B cell (primary cell): ENCODE data around the gene LTBP2. TPM values are rescaled to one million over a fixed set of nuclear protein-coding genes. Genes with fewer than 3 reads are reported as not detected.

Experiments
- ATAC-seq: fragments of 200-7000 bp; cut with Tn5 transposase; one replicate; pipeline ENCODE4 v1.10.0; 2021; ENCODE audit warnings: low read depth, mild to moderate bottlenecking, moderate number of reproducible peaks, moderate library complexity
- CTCF ChIA-PET: fragments of 350-600 bp; sonication (Branson Sonifier 250); formaldehyde crosslinking; loops from one replicate; lab custom pipeline; 2021; ENCODE audit warnings: antibody characterized with exemption, inconsistent platforms; lab: Charles Lee
- POLR2A ChIA-PET: fragments of 350-600 bp; sonication (Branson Sonifier 250); formaldehyde crosslinking; loops from one replicate; lab custom pipeline; 2021; ENCODE audit warnings: antibody characterized with exemption; lab: Charles Lee
- DNase-seq: peaks from one replicate; pipeline ENCODE4 v3.0.0; 2013
- H2AFZ ChIP-seq: 2 replicates; pipeline ENCODE4 v1.6.1; 2012; ENCODE audit warnings: mild to moderate bottlenecking, low read depth, low read length; ENCODE audit not compliant: insufficient read depth, poor library complexity, severe bottlenecking
- H3K27ac ChIP-seq, 2 donors: 1 replicate in 1 of 2; 2 replicates in 1 of 2; pipeline ENCODE4 v1.5.1; 2012 to 2013; ENCODE audit warnings: low read length in 2 of 2, mild to moderate bottlenecking in 2 of 2, moderate library complexity in 1 of 2
- H3K27me3 ChIP-seq, 4 experiments: fragments of 200-600 bp in 1 of 4; sonication (generic) in 1 of 4; replicated peaks in 1 of 4; 1 replicate in 2 of 4; 2 replicates in 2 of 4; pipeline versions ENCODE4 v1.6.1 to v1.7.0; 2013 to 2016; ENCODE audit warnings: low read length in 3 of 4, mild to moderate bottlenecking in 2 of 4, mixed read lengths in 1 of 4, moderate library complexity in 1 of 4; ENCODE audit not compliant: insufficient read depth in 4 of 4, control insufficient read depth in 3 of 4; ENCODE audit errors: control extremely low read depth in 1 of 4
- H3K36me3 ChIP-seq, 2 experiments: replicated peaks in 1 of 2; 1 replicate in 1 of 2; 2 replicates in 1 of 2; pipeline versions ENCODE4 v1.6.1 to v1.7.1; 2013; ENCODE audit warnings: low read length in 1 of 2; ENCODE audit not compliant: insufficient read depth in 2 of 2, control insufficient read depth in 1 of 2; ENCODE audit errors: control extremely low read depth in 1 of 2, extremely low read depth in 1 of 2
- H3K4me1 ChIP-seq, 2 donors: fragments of 200-600 bp in 1 of 2; sonication (generic) in 1 of 2; 1 replicate in 1 of 2; 2 replicates in 1 of 2; pipeline versions ENCODE4 v1.5.1 to v1.6.1; 2013 to 2017; ENCODE audit warnings: low read length in 2 of 2; ENCODE audit not compliant: control insufficient read depth in 2 of 2, insufficient read depth in 2 of 2
- H3K4me2 ChIP-seq: replicated peaks from 2 replicates; pipeline ENCODE3; 2012; ENCODE audit warnings: mild to moderate bottlenecking, low read depth, low read length; ENCODE audit not compliant: poor library complexity, severe bottlenecking
- H3K4me3 ChIP-seq, 5 experiments: fragments of 200-600 bp in 1 of 5; sonication (generic) in 1 of 5; 1 replicate in 3 of 5; 2 replicates in 2 of 5; pipeline versions ENCODE4 v1.5.1 to v1.7.0; 2011 to 2016; ENCODE audit warnings: low read length in 4 of 5, mild to moderate bottlenecking in 4 of 5, low read depth in 2 of 5, control low read depth in 1 of 5, moderate library complexity in 1 of 5; ENCODE audit not compliant: insufficient read depth in 1 of 5; ENCODE audit errors: control extremely low read depth in 1 of 5, extremely low read depth in 1 of 5
- H3K79me2 ChIP-seq: fragments of 200-600 bp; sonication (generic); one replicate; pipeline ENCODE4 v1.6.0; 2016; ENCODE audit warnings: low read length; ENCODE audit not compliant: control insufficient read depth, insufficient read depth
- H3K9ac ChIP-seq: fragments of 200-600 bp; sonication (generic); 2 replicates; pipeline ENCODE4 v1.6.1; 2017; ENCODE audit warnings: mild to moderate bottlenecking, low read length, moderate library complexity
- H3K9me3 ChIP-seq, 3 donors: one replicate each; pipeline versions ENCODE4 v1.6.1 to v1.7.1; 2013; ENCODE audit warnings: low read length in 2 of 3; ENCODE audit not compliant: control insufficient read depth in 2 of 3, insufficient read depth in 1 of 3; ENCODE audit errors: control extremely low read depth in 1 of 3
- H4K20me1 ChIP-seq: 2 replicates; pipeline ENCODE4 v1.6.0; 2012; ENCODE audit warnings: mild to moderate bottlenecking, low read length; ENCODE audit not compliant: insufficient read depth, control insufficient read depth, poor library complexity, severe bottlenecking
- H3K27ac Mint-ChIP-seq: one replicate; pipeline ENCODE4 v1.8.0; 2021; ENCODE audit warnings: mixed read lengths
- H3K27me3 Mint-ChIP-seq: one replicate; pipeline ENCODE4 v1.8.0; 2021; ENCODE audit warnings: mixed read lengths
- H3K4me1 Mint-ChIP-seq: one replicate; pipeline ENCODE4 v1.8.0; 2021; ENCODE audit warnings: mixed read lengths
- H3K4me3 Mint-ChIP-seq: one replicate; pipeline ENCODE4 v1.8.0; 2021; ENCODE audit warnings: mixed read lengths
- H3K9me3 Mint-ChIP-seq: one replicate; pipeline ENCODE4 v1.8.0; 2022; ENCODE audit warnings: mixed read lengths; ENCODE audit not compliant: insufficient read depth
- EZH2 ChIP-seq: IDR thresholded peaks from 2 replicates; pipeline ENCODE4 v1.6.1; 2012; ENCODE audit warnings: borderline replicate concordance, low read depth, mild to moderate bottlenecking, moderate library complexity, low read length; ENCODE audit not compliant: insufficient read depth, poor library complexity, severe bottlenecking
- WGBS: methylation state at CpG from one replicate; pipeline ENCODE4 v1.1.5; 2013; ENCODE audit warnings: missing lambda C conversion rate; ENCODE audit not compliant: insufficient coverage; 5-methylcytosine and 5-hydroxymethylcytosine counted together
- intact Hi-C: fragments of 100-400 bp; cut with micrococcal nuclease; formaldehyde crosslinking; loops from one replicate; pipeline ENCODE4 v1.10.0; 2022
- polyA plus RNA-seq: library from polyadenylated mRNA; depleted of rRNA; stranded (reverse); fragments of >200 nt; gene quantifications from 2 replicates; pipeline ENCODE4 v1.2.3, GENCODE V29; 2012
- total RNA-seq, 2 donors: library from RNA; stranded (reverse); fragments of 120-200 nt in 1 of 2; gene quantifications; 1 replicate in 1 of 2; 2 replicates in 1 of 2; pipeline versions ENCODE4 v1.2.3 to v1.2.4, GENCODE V29; 2013 to 2022
- TF ChIP-seq, protein P1 (sequence below): fragments of 200-600 bp; IDR thresholded peaks from one replicate; pipeline ENCODE4 v1.8.0; 2022; ENCODE audit warnings: antibody characterized with exemption, mild to moderate bottlenecking

Gene LTBP2
- total and polyA plus RNA-seq, 2 donors (not counting 1 experiment from before 2014, with no cell fraction given): 0.12 to 0.22 TPM

DNA sequence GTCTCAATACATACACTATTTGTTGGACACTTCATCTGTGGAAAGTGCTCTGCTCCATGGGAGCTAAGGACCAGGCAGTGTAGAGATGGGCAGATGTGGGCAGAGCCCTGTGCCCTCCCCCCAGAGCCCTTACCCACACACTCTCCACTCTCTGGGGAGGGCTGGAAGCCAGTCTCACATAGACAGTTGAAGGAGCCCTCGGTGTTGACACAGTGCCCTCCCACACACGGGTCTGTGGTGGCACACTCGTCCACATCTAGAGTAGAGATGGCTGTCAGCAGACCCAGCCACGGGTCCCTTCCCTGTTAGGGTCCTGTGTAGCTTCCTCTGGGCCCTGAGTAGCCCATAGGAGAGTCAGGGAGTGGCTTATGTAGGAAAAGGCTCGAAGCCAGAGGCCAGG, 104.2 kb downstream of the LTBP2 start:
- POLR2A ChIA-PET: no interaction called here
- WGBS: 34% methylated on average over 4 of the region's 5 CpGs
- ATAC-seq (no peak), DNase-seq (no peak)
- Histone ChIP-seq H3K4me2 (no peak overlapping the region), H3K36me3 (no peaks in the 10 kb centered on the region), H3K9me3 (no peaks in the 10 kb centered on the region), H4K20me1 (no peaks in the 10 kb centered on the region), H3K27me3 (peaks cover 0 to 9% (median 0%) of the 10 kb centered on the region in 4 experiments), H3K27ac (no peak overlapping the region), H3K79me2 (no peaks in the 10 kb centered on the region), H2AFZ (no peak overlapping the region), H3K4me1 (peaks cover 12 to 18% of the 10 kb centered on the region in 2 donors), H3K4me3 (no peak overlapping the region), H3K9ac (no peak overlapping the region)
- H3K27me3 Mint-ChIP-seq: peaks cover 18% of the 10 kb centered on the region
- no peaks in the 10 kb centered on the region for H3K9me3 Mint-ChIP-seq
- intact Hi-C loops: no loop called here
- no peak overlapping the region for H3K4me3 Mint-ChIP-seq
- H3K4me1 Mint-ChIP-seq: peaks cover 18% of the 10 kb centered on the region
- CTCF ChIA-PET: no interaction called here
- H3K27ac Mint-ChIP-seq: no peak overlapping the region
- TF ChIP-seq EZH2: no peak
- TF ChIP-seq, protein P1, sequence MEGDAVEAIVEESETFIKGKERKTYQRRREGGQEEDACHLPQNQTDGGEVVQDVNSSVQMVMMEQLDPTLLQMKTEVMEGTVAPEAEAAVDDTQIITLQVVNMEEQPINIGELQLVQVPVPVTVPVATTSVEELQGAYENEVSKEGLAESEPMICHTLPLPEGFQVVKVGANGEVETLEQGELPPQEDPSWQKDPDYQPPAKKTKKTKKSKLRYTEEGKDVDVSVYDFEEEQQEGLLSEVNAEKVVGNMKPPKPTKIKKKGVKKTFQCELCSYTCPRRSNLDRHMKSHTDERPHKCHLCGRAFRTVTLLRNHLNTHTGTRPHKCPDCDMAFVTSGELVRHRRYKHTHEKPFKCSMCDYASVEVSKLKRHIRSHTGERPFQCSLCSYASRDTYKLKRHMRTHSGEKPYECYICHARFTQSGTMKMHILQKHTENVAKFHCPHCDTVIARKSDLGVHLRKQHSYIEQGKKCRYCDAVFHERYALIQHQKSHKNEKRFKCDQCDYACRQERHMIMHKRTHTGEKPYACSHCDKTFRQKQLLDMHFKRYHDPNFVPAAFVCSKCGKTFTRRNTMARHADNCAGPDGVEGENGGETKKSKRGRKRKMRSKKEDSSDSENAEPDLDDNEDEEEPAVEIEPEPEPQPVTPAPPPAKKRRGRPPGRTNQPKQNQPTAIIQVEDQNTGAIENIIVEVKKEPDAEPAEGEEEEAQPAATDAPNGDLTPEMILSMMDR: no peak

GRCh38 chr14:74507085-74507484, 105.0 kb downstream of the LTBP2 start:
- no peak overlapping the region for H3K4me3 Mint-ChIP-seq
- CTCF ChIA-PET: no interaction called here
- H3K4me2 ChIP-seq: no peak overlapping the region

More at GRCh38 chr14:74507085-74507484, 105.0 kb downstream of the LTBP2 start:
- no peak for ATAC-seq
- no peak overlapping the region for H3K27ac Mint-ChIP-seq
- Histone ChIP-seq H3K9ac (no peak overlapping the region), H3K27me3 (peaks cover 0 to 5% (median 0%) of the 10 kb centered on the region in 4 experiments), H3K9me3 (no peaks in the 10 kb centered on the region), H4K20me1 (no peaks in the 10 kb centered on the region), H2AFZ (no peak overlapping the region), H3K4me1 (peaks cover 12 to 18% of the 10 kb centered on the region in 2 donors), H3K79me2 (no peaks in the 10 kb centered on the region), H3K4me3 (no peak overlapping the region), H3K27ac (no peak overlapping the region), H3K36me3 (no peaks in the 10 kb centered on the region)
- peaks cover 12% of the 10 kb centered on the region for H3K27me3 Mint-ChIP-seq
- H3K9me3 Mint-ChIP-seq: no peaks in the 10 kb centered on the region
- POLR2A ChIA-PET: no interaction called here
- intact Hi-C loops: no loop called here
- no peak for DNase-seq
- peaks cover 18% of the 10 kb centered on the region for H3K4me1 Mint-ChIP-seq
- WGBS: 86% methylated on average over 6 of the region's 8 CpGs
- TF ChIP-seq, protein P1: no peak
- TF ChIP-seq EZH2: no peak
